Measurements from ENCODE around the gene RNF32. TPM values are rescaled to one million over a fixed set of nuclear protein-coding genes. Genes with fewer than 3 reads are reported as not detected.
"Not testable (repeated sequence)": the region's sequence is repeated elsewhere in the genome, so short reads cannot be mapped to it uniquely, and the experiment has no call there.

Gene RNF32
- total RNA-seq, 1 donor from 2014 or later = 0.92 TPM

GRCh38 chr7:156614434-156615264 is 25.9 kb upstream of the RNF32 start:
- peak; percentile 58 for DNase-seq

DNA sequence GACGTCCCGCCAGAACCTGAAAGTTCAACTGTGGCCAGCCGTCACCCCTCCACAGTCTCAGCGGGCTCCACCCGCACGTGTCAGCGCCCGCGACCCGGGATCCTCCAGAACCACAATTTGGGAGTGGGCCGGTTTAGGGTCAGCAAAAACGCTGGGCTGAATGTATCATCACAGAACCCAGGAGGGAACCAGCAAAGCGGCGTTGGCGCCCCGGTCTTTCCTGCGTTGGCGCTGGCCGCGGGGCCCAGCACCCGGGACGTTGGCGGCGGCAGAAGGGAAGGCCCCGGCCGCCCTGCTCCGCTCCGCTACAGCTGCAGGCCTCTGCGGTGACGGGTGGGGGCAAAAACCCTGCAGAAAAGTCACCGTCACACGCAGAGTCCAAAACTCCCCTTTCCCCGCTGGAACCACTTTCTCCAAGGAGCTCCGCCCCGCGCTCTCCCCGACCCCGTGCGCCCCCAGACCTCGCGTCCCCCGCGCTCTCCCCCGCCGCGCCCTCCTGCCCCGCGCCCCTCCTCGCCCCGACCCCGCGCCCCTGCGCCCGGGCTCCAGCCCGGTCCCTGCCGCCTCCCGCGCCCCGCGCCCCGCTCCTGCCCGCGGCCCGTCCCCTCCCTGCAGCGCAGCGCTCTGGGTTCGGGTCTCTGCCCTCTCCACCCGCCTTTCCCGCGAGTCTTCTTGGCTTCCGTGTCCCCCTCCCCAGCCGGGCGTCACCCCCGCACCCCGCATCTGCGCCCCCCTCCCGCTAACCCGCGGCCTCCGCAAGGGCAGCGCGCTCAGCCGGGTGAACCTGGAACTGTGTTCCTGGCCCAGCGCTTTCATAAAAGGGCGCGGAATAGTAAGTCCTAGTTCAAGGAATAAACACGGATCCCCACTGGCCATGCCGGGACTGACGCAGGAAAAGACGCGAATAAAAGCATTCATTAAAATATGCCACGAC is 24.0 kb upstream of the RNF32 start:
- DNase-seq = no peak

DNA sequence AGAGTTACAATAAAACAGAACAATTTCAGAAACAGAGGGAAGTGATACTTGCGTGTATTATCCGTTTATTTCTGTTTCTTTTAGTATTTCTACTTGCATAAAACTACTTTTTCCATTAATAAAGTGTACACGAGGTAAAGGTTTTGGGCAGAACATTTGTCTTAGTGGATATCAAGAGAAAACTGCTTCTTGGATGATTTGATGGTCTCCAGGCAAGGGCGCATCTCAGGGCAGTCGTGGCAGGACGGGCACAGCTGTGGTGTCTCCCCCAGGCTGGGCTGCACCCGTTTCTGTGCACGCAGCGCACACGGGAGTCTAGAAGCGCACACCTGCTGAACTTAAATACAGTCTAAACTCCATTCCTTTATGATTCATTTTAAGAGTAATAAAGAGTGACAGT is 23.4 kb upstream of the RNF32 start:
- no peak for DNase-seq

DNA sequence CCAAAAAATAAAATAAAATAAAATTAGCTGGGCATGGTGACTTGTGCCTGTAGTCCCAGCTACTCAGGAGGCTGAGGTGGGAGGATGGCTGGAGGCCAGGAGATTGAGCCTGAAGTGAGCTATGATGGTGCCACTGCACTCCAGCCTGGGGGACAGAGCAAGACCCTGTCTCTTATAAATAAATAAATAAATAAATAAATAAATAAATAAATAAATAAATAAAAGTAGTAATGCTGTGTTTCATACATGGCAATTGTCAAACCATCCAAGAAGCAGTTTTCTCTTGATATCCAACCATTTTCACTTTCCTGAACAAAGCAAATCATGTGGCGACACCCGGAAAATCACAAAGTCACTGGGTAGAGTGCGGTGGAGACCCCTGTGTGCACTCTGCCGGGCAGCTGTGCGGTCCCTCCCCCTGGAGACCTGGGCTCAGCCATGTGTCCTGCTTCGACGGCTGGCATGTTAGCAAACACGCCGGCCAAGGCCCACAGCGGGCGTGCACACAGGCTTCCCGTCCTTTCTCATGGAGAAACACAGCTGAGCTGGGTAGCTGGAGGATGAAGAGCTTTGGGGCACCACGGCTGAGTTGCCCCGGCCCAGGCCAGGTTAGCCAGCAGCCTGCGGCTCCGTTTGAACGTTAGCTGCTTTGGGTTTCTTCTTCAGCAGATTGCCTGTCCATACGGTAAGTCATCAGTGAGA is 22.3 kb upstream of the RNF32 start:
- DNase-seq = no peak

GRCh38 chr7:156618780-156619367 is 21.7 kb upstream of the RNF32 start:
- no peak for DNase-seq

GRCh38 chr7:156619488-156620290 is 20.9 kb upstream of the RNF32 start:
- DNase-seq = not testable (repeated sequence)

- no peak for DNase-seq
Measured at GRCh38 chr7:156620291-156620675, 20.3 kb upstream of the RNF32 start.

DNA sequence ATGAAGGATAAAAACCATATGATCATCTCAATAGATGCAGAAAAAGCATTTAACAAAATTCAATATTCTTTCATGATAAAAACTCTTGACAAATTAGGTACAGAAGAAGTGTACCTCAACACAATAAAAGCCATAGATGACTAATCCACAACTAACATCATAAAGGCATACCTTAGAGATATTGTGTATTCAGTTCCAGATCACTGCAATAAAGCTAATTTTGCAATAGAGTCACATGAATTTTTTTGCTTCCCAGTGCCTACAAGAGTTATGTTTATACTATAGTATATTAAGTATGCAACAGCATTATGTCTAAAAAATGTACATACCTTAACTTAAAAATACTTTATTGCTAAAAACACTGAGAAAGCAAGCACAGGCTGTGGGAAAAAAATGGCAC is 18.9 kb upstream of the RNF32 start:
- no peak for DNase-seq

GRCh38 chr7:156625580-156625979 is 15.0 kb upstream of the RNF32 start:
- DNase-seq = no peak

- no peak for DNase-seq
Measured at GRCh38 chr7:156626220-156626895, 14.2 kb upstream of the RNF32 start.

- DNase-seq = no peak
Measured at GRCh38 chr7:156628562-156628961, 12.0 kb upstream of the RNF32 start.

DNA sequence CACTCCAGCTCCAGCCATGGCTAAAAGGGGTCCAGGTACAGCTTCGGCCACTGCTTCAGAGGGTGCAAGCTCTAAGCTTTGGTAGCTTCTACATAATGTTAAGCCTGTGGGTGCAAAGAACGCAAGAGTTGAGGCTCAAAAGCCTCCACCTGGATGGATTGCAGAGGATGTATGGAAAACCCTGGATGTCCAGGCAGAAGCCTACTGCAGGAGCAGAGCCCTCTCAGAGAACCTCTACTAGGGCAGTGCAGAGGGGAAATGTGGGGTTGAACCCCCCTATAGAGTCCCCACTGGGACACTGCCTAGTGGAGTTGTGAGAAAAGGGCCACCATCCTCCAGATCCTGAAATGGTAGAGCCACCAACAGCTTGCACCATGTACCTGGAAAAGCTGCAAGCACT is 10.7 kb upstream of the RNF32 start:
- no peak for DNase-seq

DNA sequence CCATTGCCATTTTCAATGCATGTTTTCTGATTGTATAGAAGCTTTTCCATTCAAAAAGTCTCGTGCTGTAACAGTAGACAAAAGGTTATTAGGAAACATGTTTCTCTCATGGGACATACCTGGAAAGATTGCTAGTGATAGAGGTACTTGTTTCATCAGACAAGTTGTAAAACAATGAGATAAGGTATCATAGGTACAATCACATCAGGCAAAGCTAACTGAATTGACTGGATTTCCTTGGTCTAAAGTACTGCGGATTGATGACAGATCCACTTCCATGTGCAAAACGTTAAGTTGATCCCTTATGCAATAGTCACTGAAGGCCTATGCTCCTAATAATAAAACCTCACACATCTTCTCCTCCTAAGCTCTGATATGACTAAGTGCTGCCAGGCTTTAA is 6.5 kb upstream of the RNF32 start:
- DNase-seq = no peak

DNA sequence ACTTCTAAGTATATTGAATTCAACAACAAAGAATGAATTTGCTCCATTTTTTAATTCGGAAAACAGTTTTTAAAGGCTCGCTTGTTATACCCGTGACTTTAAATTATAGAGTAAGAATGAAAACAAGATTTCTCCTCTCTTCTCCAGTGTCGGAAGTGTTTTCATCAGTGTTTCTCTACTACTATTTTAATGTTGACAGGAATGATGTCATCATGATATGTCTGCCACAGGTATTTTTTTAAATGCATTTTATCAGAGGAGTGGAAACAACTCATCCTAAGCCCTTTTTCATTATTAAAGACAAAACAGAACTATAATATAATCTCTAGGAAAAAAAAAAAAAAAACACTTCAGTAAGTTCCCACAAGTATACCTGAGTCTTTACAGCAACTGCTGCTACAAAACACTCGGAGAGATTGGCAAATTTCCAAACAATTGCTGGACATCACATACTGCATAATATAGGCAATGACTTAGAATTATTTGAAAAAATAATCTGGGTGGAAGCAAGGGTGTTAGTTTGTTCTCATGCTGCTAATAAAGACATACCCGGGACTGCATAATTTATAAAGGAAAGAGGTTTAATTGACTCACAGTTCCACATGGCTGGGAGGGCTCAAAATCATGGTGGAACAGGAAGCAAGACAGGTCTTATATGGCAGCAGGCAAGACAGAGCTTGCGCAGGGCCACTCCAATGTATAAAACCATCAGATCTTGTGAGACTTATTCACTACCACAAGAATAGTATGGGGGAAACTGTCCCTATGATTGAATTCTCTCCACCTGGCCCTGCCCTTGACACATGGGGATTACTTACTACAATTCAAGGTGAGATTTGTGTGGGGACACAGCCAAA is 4.8 kb upstream of the RNF32 start:
- no peak for DNase-seq

DNA sequence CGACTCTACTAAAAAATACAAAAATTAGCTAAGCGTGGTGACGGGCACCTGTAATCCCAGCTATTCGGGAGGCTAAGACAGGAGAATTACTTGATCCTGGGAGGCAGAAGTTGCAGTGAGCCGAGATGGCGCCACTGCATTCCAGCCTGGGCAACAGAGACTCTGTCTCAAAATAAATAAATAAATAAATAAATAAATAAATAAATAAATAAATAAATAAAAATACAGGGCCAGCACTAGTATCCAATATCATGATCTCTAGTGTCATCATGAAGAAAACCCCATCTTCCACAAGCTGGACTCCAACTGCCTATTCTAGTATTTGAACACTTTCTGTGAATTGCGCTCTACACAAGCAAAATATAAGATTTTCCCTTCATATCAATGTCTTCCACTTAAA is 3.5 kb upstream of the RNF32 start:
- DNase-seq = not testable (repeated sequence)

GRCh38 chr7:156638443-156639077 is 2.0 kb upstream of the RNF32 start:
- DNase-seq = no peak

- peak; percentile 34 for DNase-seq
Measured at GRCh38 chr7:156639426-156640256, 933 bp upstream of the RNF32 start.

DNA sequence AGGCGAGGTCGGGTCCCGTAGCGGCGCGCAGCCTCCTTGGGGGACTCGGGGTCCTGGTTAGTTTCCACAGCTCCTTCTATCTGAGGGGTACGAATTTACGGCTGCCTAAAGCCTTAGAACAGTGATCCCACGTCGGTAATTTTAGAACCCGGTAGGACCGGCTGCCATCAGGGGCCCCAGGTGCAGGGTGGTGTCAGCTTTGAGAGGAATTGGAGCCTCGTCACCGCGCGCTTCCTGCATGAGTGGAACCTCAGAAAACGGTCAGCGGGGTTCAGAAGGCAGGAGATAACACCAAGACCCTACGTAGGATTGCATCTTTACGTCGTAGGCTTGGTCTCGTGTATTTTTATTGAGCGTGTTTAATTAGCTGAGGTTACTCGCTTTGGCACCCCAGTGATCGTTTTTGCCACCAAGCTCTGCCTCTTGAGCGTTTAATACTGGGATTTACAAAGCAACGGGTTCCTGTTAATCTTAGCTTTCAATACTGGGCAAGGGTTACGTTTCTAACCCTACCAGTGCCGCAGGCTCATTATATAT is 443 bp downstream of the RNF32 start:
- peak; percentile 66 for DNase-seq

Measured in tongue (tissue), 2 donors.